Measurements from ENCODE around the gene USP16.

The USP16 gene

DNA sequence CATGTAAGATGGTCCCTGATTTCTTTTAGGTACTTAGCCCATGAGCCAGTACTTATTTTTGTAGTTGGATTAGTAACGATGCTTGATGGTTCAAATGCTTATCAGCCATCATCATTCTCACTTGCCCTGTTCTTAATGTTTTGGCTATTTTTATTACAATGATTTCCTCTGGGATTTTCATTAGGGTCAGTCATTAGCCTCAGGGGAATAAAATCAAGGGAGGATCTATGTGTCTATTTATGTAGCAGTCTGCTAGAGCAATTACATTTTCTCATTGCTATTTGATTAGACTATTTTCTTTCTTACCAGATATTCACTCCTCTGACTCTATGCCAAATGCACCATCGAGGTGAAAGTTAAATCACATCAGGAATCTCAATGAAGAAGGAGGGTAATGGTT, 59.9 kb downstream of the USP16 start:
- DNase-seq, result no peak

- no peak for DNase-seq
Measured at GRCh38 chr21:29085106-29085752, 60.8 kb downstream of the USP16 start.

- DNase-seq, result no peak
Measured at GRCh38 chr21:29091033-29091432, 66.6 kb downstream of the USP16 start.

GRCh38 chr21:29092102-29092959, 67.9 kb downstream of the USP16 start:
- DNase-seq, result no peak

DNA sequence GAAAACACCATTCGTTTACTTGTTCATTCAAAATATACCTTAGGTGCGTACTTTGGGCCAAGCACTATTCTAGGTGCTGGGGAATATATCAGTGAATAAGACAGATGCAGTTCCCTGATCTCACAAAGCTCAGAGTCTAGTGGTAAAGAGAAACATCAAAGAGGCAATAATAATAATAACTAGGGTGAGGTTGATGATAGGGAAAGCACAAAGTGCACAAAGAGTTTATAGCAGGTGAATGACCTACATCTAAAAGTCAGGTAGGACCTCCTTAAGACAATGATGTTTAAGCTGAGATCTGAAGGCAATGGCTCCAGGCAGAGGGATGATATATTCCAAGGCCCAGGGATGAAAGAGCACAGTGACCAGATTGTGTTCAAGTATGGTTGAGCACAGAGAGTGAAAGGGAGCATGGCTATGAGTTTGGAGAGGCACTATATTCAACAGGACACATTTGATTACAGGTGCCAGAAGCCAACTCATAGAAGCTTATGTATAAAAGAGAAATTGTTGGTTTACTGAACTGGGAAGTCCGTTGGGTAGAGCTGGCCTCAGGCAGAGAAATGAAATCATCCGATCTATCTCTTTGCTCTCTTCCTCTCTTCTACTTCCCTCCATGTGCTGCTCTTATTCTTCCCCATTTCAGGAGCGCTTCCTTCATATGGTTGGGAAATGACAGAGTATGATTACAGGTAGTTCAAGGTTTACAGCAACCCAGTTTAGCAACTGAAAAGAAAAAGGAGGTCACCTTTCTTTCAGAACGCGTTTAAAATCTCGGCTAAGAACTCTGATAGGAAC, 71.9 kb downstream of the USP16 start:
- DNase-seq, result no peak

DNA sequence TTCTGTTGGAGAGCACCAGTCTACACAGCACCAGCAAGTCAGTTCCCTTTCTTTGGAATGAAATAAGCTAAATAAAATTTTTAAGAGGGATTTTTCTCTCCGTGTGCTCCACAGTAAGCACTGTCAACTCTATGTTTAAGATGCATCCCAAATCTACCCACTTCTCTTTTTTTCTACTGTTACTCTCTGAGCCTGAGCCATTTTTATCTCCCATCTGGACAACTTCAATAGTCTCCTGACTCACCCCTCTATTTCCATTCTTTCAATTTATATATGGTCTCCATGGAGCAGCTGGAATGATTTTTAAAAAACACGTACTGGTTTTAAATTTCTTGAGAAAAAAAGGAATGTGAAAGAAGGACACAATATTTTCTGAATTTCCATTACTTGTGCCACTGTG, 73.7 kb downstream of the USP16 start:
- no peak for DNase-seq

GRCh38 chr21:29102791-29103257, 78.4 kb downstream of the USP16 start:
- DNase-seq, result no peak
